ENCODE data around the gene RASGRP2.

- TF ChIP-seq STAT1 (IDR thresholded peaks at IDR 0.05; ENCODE audit: unreplicated experiment) (no peak), REST (IDR thresholded peaks at IDR 0.05; ENCODE audit: unreplicated experiment) (no peak), POLR2AphosphoS5 (IDR thresholded peaks at IDR 0.05; ENCODE audit: low read depth) (no peak), NANOG (IDR thresholded peaks at IDR 0.05; ENCODE audit: borderline replicate concordance) (no peak), EZH2 (IDR thresholded peaks at IDR 0.05; ENCODE audit: low read depth, unreplicated experiment) (no peak), CREB1 (CRISPR knock-in tag; IDR thresholded peaks at IDR 0.05; ENCODE audit: low read depth) (no peak), EZH2phosphoT487 (IDR thresholded peaks at IDR 0.05; ENCODE audit: unreplicated experiment) (no peak), JUNB (IDR thresholded peaks at IDR 0.05; ENCODE audit: unreplicated experiment) (no peak)
- TF ChIP-seq, protein P1, sequence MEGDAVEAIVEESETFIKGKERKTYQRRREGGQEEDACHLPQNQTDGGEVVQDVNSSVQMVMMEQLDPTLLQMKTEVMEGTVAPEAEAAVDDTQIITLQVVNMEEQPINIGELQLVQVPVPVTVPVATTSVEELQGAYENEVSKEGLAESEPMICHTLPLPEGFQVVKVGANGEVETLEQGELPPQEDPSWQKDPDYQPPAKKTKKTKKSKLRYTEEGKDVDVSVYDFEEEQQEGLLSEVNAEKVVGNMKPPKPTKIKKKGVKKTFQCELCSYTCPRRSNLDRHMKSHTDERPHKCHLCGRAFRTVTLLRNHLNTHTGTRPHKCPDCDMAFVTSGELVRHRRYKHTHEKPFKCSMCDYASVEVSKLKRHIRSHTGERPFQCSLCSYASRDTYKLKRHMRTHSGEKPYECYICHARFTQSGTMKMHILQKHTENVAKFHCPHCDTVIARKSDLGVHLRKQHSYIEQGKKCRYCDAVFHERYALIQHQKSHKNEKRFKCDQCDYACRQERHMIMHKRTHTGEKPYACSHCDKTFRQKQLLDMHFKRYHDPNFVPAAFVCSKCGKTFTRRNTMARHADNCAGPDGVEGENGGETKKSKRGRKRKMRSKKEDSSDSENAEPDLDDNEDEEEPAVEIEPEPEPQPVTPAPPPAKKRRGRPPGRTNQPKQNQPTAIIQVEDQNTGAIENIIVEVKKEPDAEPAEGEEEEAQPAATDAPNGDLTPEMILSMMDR (conservative IDR thresholded peaks at IDR 0.05; ENCODE audit: low read depth in 2 of 2) = no peak
Measured at GRCh38 chr11:64734811-64735724, 8.9 kb downstream of the RASGRP2 start.

All from GM23338 (cell line).